H9 (cell line): ENCODE measurements around the gene GRAP2. TPM values are rescaled to one million over a fixed set of nuclear protein-coding genes. Genes with fewer than 3 reads are reported as not detected.

Experiments used
- DNase-seq: peaks from one replicate; pipeline ENCODE4 v3.0.0-alpha.2; 2017
- H2AFZ ChIP-seq: one replicate; pipeline ENCODE4 v1.6.1; 2013; ENCODE audit warnings: mild to moderate bottlenecking, low read length, control low read depth, moderate library complexity
- H2AK5ac ChIP-seq: 2 replicates; pipeline ENCODE4 v1.6.1; 2013; ENCODE audit warnings: low read length, control low read depth, mixed read lengths; ENCODE audit not compliant: insufficient read length
- H2BK120ac ChIP-seq: one replicate; pipeline ENCODE4 v1.6.1; 2013; ENCODE audit warnings: low read depth, mild to moderate bottlenecking, low read length, control low read depth, inconsistent platforms; ENCODE audit not compliant: poor library complexity, severe bottlenecking
- H2BK12ac ChIP-seq: 2 replicates; pipeline ENCODE4 v1.6.1; 2013; ENCODE audit warnings: low read length, control low read depth, mixed read lengths, low read depth; ENCODE audit not compliant: insufficient read length
- H2BK15ac ChIP-seq: 2 replicates; pipeline ENCODE4 v1.6.1; 2013; ENCODE audit warnings: low read depth, low read length, control low read depth
- H2BK20ac ChIP-seq: one replicate; pipeline ENCODE4 v1.6.1; 2013; ENCODE audit warnings: low read depth, mild to moderate bottlenecking, low read length, control low read depth, inconsistent platforms; ENCODE audit not compliant: poor library complexity, severe bottlenecking
- H2BK5ac ChIP-seq: 2 replicates; pipeline ENCODE4 v1.6.1; 2013; ENCODE audit warnings: low read length, control low read depth, mixed read lengths; ENCODE audit not compliant: insufficient read length
- H3K14ac ChIP-seq: 2 replicates; pipeline ENCODE4 v1.6.1; 2013; ENCODE audit warnings: low read length, control low read depth; ENCODE audit not compliant: insufficient read depth
- H3K18ac ChIP-seq: 2 replicates; pipeline ENCODE4 v1.6.1; 2013; ENCODE audit warnings: low read depth, mild to moderate bottlenecking, mixed read lengths, low read length, control low read depth; ENCODE audit not compliant: insufficient read length
- H3K23ac ChIP-seq: 2 replicates; pipeline ENCODE4 v1.6.1; 2013; ENCODE audit warnings: low read length, control low read depth, mixed read lengths, low read depth; ENCODE audit not compliant: insufficient read length
- H3K23me2 ChIP-seq: 2 replicates; pipeline ENCODE4 v1.6.1; 2013; ENCODE audit warnings: low read depth, mild to moderate bottlenecking, mixed read lengths, low read length, control low read depth; ENCODE audit not compliant: insufficient read length, poor library complexity, severe bottlenecking
- H3K27ac ChIP-seq: 2 replicates; pipeline ENCODE4 v1.5.1; 2013; ENCODE audit warnings: low read length, control low read depth, mixed read lengths, low read depth; ENCODE audit not compliant: insufficient read length
- H3K27me3 ChIP-seq: 2 replicates; pipeline ENCODE4 v1.6.1; 2013; ENCODE audit warnings: low read length, control low read depth, inconsistent platforms; ENCODE audit not compliant: insufficient read depth
- H3K4ac ChIP-seq: 2 replicates; pipeline ENCODE4 v1.6.1; 2013; ENCODE audit warnings: low read depth, mild to moderate bottlenecking, control low read depth, inconsistent platforms, low read length, moderate library complexity
- H3K4me1 ChIP-seq: 2 replicates; pipeline ENCODE4 v1.6.1; 2013; ENCODE audit warnings: low read length, control low read depth, inconsistent platforms; ENCODE audit not compliant: insufficient read depth
- H3K4me2 ChIP-seq: 2 replicates; pipeline ENCODE4 v1.6.1; 2013; ENCODE audit warnings: low read length, control low read depth, mixed read lengths; ENCODE audit not compliant: insufficient read length, insufficient read depth
- H3K56ac ChIP-seq: 2 replicates; pipeline ENCODE4 v1.6.1; 2013; ENCODE audit warnings: low read depth, mild to moderate bottlenecking, mixed read lengths, low read length, control low read depth; ENCODE audit not compliant: insufficient read length
- H3K79me1 ChIP-seq: 2 replicates; pipeline ENCODE4 v1.6.1; 2013; ENCODE audit warnings: low read depth, mild to moderate bottlenecking, moderate library complexity, low read length, control low read depth, inconsistent platforms; ENCODE audit not compliant: insufficient read depth, poor library complexity, severe bottlenecking
- H3K79me2 ChIP-seq: 2 replicates; pipeline ENCODE4 v1.6.1; 2013; ENCODE audit warnings: low read length, control low read depth, inconsistent platforms; ENCODE audit not compliant: insufficient read depth
- H3K9ac ChIP-seq: 2 replicates; pipeline ENCODE4 v1.6.1; 2013; ENCODE audit warnings: low read length, control low read depth, mixed read lengths; ENCODE audit not compliant: insufficient read length; ENCODE audit errors: extremely low read depth
- H3K9me3 ChIP-seq: one replicate; pipeline ENCODE4 v1.6.1; 2013; ENCODE audit warnings: low read depth, low read length, inconsistent platforms; ENCODE audit not compliant: control insufficient read depth
- H3T11ph ChIP-seq: one replicate; pipeline ENCODE4 v1.6.1; 2013; ENCODE audit warnings: mild to moderate bottlenecking, low read length, control low read depth, inconsistent platforms
- H4K20me1 ChIP-seq: one replicate; pipeline ENCODE4 v1.6.1; 2013; ENCODE audit not compliant: control insufficient read depth, insufficient read length, insufficient read depth
- H4K5ac ChIP-seq: 2 replicates; pipeline ENCODE4 v1.6.1; 2013; ENCODE audit warnings: low read depth, mild to moderate bottlenecking, mixed read lengths, low read length, control low read depth; ENCODE audit not compliant: insufficient read length
- H4K8ac ChIP-seq: replicated peaks from 2 replicates; pipeline ENCODE4 v1.6.1; 2013; ENCODE audit warnings: low read length, control low read depth, mixed read lengths, low read depth; ENCODE audit not compliant: insufficient read length
- H4K91ac ChIP-seq: 2 replicates; pipeline ENCODE4 v1.6.1; 2013; ENCODE audit warnings: low read depth, mild to moderate bottlenecking, moderate library complexity, mixed read lengths, low read length, control low read depth; ENCODE audit not compliant: insufficient read length
- H3K27ac Mint-ChIP-seq, 3 experiments: 2 replicates in 2 of 3; 3 replicates in 1 of 3; pipeline ENCODE4 v1.8.0; 2020 to 2021; ENCODE audit warnings: mixed read lengths in 3 of 3, mild to moderate bottlenecking in 1 of 3, moderate library complexity in 1 of 3
- H3K27me3 Mint-ChIP-seq: 2 replicates; pipeline ENCODE4 v1.8.0; 2021; ENCODE audit warnings: low read depth, mild to moderate bottlenecking, moderate library complexity, mixed read lengths
- H3K36me3 Mint-ChIP-seq, 3 experiments: 2 replicates in 2 of 3; 3 replicates in 1 of 3; pipeline ENCODE4 v1.8.0; 2020 to 2021; ENCODE audit warnings: low read depth in 3 of 3, mixed read lengths in 3 of 3; ENCODE audit not compliant: insufficient read depth in 1 of 3
- H3K4me1 Mint-ChIP-seq, 2 experiments: 2 replicates each; pipeline ENCODE4 v1.8.0; 2020; ENCODE audit warnings: mixed read lengths in 2 of 2
- H3K4me3 Mint-ChIP-seq, 2 experiments: 2 replicates in 1 of 2; 3 replicates in 1 of 2; pipeline ENCODE4 v1.8.0; 2020 to 2021; ENCODE audit warnings: mild to moderate bottlenecking in 2 of 2, mixed read lengths in 2 of 2, moderate library complexity in 1 of 2
- H3K9me3 Mint-ChIP-seq, 2 experiments: 2 replicates in 1 of 2; 3 replicates in 1 of 2; pipeline ENCODE4 v1.8.0; 2020; ENCODE audit warnings: mild to moderate bottlenecking in 2 of 2, mixed read lengths in 2 of 2, moderate library complexity in 1 of 2
- CTCF ChIP-seq: fragments of 200-600 bp; sonication (generic); conservative IDR thresholded peaks from 3 replicates; pipeline ENCODE4 v1.8.0; 2021; ENCODE audit warnings: antibody characterized with exemption, mild to moderate bottlenecking
- WGBS: extraction: QIAGEN DNeasy Blood & Tissue Kit; methylation state at CpG from one replicate; pipeline ENCODE4 v1.1.7; 2013; ENCODE audit warnings: missing lambda C conversion rate, low lambda C conversion rate, mixed read lengths; ENCODE audit not compliant: insufficient read length; ENCODE audit errors: extremely low coverage; 5-methylcytosine and 5-hydroxymethylcytosine counted together
- total RNA-seq: library from RNA; stranded (reverse); gene quantifications from 2 replicates; pipeline ENCODE4 v1.2.1, GENCODE V29; 2021

Gene GRAP2
- total RNA-seq, 1 experiment from 2014 or later = not detected

GRCh38 chr22:39925909-39926679 lies 25.2 kb downstream of the GRAP2 start:
- Histone ChIP-seq H2BK15ac (no peak overlapping the region), H3K27me3 (no peaks in the 10 kb centered on the region), H2AK5ac (no peak overlapping the region), H3K23ac (no peak overlapping the region), H3K9ac (no peak overlapping the region), H2AFZ (no peak overlapping the region), H3K79me2 (no peaks in the 10 kb centered on the region), H2BK20ac (no peak overlapping the region), H3K4me2 (no peak overlapping the region), H4K8ac (no peak overlapping the region), H3K4ac (no peak overlapping the region), H4K20me1 (no peaks in the 10 kb centered on the region), H3K4me1 (no peaks in the 10 kb centered on the region; the same call in 1 of the 2 replicates), H2BK12ac (no peak overlapping the region), H3K9me3 (no peaks in the 10 kb centered on the region), H3T11ph (no peak overlapping the region), H4K5ac (no peak overlapping the region), H2BK5ac (no peak overlapping the region), H3K23me2 (no peaks in the 10 kb centered on the region), H3K18ac (no peak overlapping the region), H4K91ac (no peak overlapping the region), H3K56ac (no peak overlapping the region), H3K14ac (no peak overlapping the region), H3K79me1 (no peaks in the 10 kb centered on the region), H2BK120ac (no peak overlapping the region), H3K27ac (no peak overlapping the region)
- Mint-ChIP-seq H3K4me1 (peaks cover 8 to 11% of the 10 kb centered on the region in 2 experiments; a peak in 3 of 4 replicates), H3K9me3 (no peaks in the 10 kb centered on the region), H3K4me3 (no peak overlapping the region), H3K27me3 (peaks cover 8% of the 10 kb centered on the region), H3K36me3 (no peaks in the 10 kb centered on the region), H3K27ac (no peak overlapping the region; a peak in 1 of 7 replicates)
- TF ChIP-seq CTCF = no peak
- no CpG with 5 or more reads among the region's 8 CpGs for WGBS
- no peak for DNase-seq
